OCI-LY3 (cell line): ENCODE data around the gene ASS1.

ENCODE experiments used
- H2AFZ ChIP-seq: fragments of 200-600, 300-600 bp; shearing (Covaris generic); 2 replicates; pipeline ENCODE4 v1.6.0; 2014; ENCODE audit warnings: antibody characterized with exemption, low read depth, low read length
- H3K27ac ChIP-seq: fragments of 200-600, 300-600 bp; sonication (generic); 2 replicates; pipeline ENCODE4 v1.5.1; 2014; ENCODE audit warnings: mild to moderate bottlenecking, low read length, moderate library complexity, mixed read lengths
- H3K27me3 ChIP-seq: fragments of 200-600, 300-600 bp; sonication (generic); 2 replicates; pipeline ENCODE4 v1.6.1; 2014; ENCODE audit warnings: low read depth, low read length, mixed read lengths
- H3K36me3 ChIP-seq: fragments of 200-600, 300-600 bp; sonication (generic); replicated peaks from 2 replicates; pipeline ENCODE3; 2014; ENCODE audit warnings: low read depth, low read length, mixed read lengths
- H3K4me1 ChIP-seq: fragments of 300-600, 200-600 bp; sonication (generic); 2 replicates; pipeline ENCODE4 v1.6.1; 2014; ENCODE audit warnings: low read length, mixed read lengths
- H3K4me2 ChIP-seq: fragments of 200-600, 300-600 bp; sonication (generic); 2 replicates; pipeline ENCODE4 v1.6.1; 2014; ENCODE audit warnings: low read length, mixed read lengths
- H3K4me3 ChIP-seq: fragments of 300-600, 200-600 bp; sonication (generic); 2 replicates; pipeline ENCODE4 v1.5.1; 2014; ENCODE audit warnings: antibody characterized with exemption, mild to moderate bottlenecking, low read length, moderate library complexity
- H3K79me2 ChIP-seq: fragments of 300-600, 200-600 bp; shearing (Covaris generic); 2 replicates; pipeline ENCODE4 v1.6.1; 2014; ENCODE audit warnings: mild to moderate bottlenecking, low read length, mixed read lengths
- H3K9ac ChIP-seq: fragments of 300-600, 200-600 bp; shearing (Covaris generic); 2 replicates; pipeline ENCODE4 v1.6.0; 2014; ENCODE audit warnings: mild to moderate bottlenecking, low read length, moderate library complexity
- H3K9me3 ChIP-seq: fragments of 200-600, 300-600 bp; shearing (Covaris generic); 2 replicates; pipeline ENCODE4 v1.6.1; 2014; ENCODE audit warnings: low read length, mixed read lengths; ENCODE audit not compliant: insufficient read depth
- H4K20me1 ChIP-seq: fragments of 200-600, 300-600 bp; sonication (generic); 2 replicates; pipeline ENCODE4 v1.6.1; 2016; ENCODE audit warnings: low read length, mixed read lengths; ENCODE audit not compliant: insufficient read depth
- CTCF ChIP-seq: fragments of 200-600, 300-600 bp; sonication (generic); IDR thresholded peaks from 2 replicates; pipeline ENCODE4 v1.5.1; 2014; ENCODE audit warnings: antibody characterized with exemption, low read length, low read depth
- EZH2phosphoT487 ChIP-seq: fragments of 200-600 bp; shearing (Covaris generic); IDR thresholded peaks from 2 replicates; pipeline ENCODE4 v1.6.1; 2018; ENCODE audit warnings: antibody characterized with exemption, mixed run types, low read depth

Gene ASS1

GRCh38 chr9:130408669-130409068 is 36.1 kb upstream of the ASS1 start:
- Histone ChIP-seq H3K27ac (peak overlapping the region; percentile 77), H2AFZ (peak overlapping the region; percentile 34; the same call in 1 of the 2 replicates)

GRCh38 chr9:130409246-130409645 is 35.5 kb upstream of the ASS1 start:
- H2AFZ ChIP-seq, result peak overlapping the region; percentile 34; the same call in 1 of the 2 replicates
- peak overlapping the region; percentile 50 for H3K4me2 ChIP-seq
- peak overlapping the region; percentile 39; the same call in 1 of the 2 replicates for H3K9ac ChIP-seq
- TF ChIP-seq EZH2phosphoT487, result no peak
- no peak; the same call in 1 of the 2 replicates for TF ChIP-seq CTCF
- no peaks in the 10 kb centered on the region for H3K27me3 ChIP-seq
- no peaks in the 10 kb centered on the region for H4K20me1 ChIP-seq
- no peaks in the 10 kb centered on the region for H3K79me2 ChIP-seq
- H3K4me3 ChIP-seq, result no peak overlapping the region; the same call in 1 of the 2 replicates
- H3K36me3 ChIP-seq, result no peaks in the 10 kb centered on the region
- no peaks in the 10 kb centered on the region for H3K9me3 ChIP-seq
- H3K27ac ChIP-seq, result peak overlapping the region; percentile 77
- H3K4me1 ChIP-seq, result peaks cover 28% of the 10 kb centered on the region

More at GRCh38 chr9:130408669-130409068, 36.1 kb upstream of the ASS1 start:
- peaks cover 28% of the 10 kb centered on the region for H3K4me1 ChIP-seq
- peak overlapping the region; percentile 50 for H3K4me2 ChIP-seq
- H3K27me3 ChIP-seq, result no peaks in the 10 kb centered on the region
- peak overlapping the region; percentile 39; the same call in 1 of the 2 replicates for H3K9ac ChIP-seq
- no peaks in the 10 kb centered on the region for H4K20me1 ChIP-seq
- H3K79me2 ChIP-seq, result no peaks in the 10 kb centered on the region
- no peak overlapping the region for H3K4me3 ChIP-seq
- no peaks in the 10 kb centered on the region for H3K36me3 ChIP-seq
- no peaks in the 10 kb centered on the region for H3K9me3 ChIP-seq
- TF ChIP-seq CTCF, result peak; percentile 17; the same call in 1 of the 2 replicates
- TF ChIP-seq EZH2phosphoT487, result no peak

- peaks cover 37% of the 10 kb centered on the region for H3K4me1 ChIP-seq
- no peaks in the 10 kb centered on the region for H3K36me3 ChIP-seq
- no peaks in the 10 kb centered on the region for H3K9me3 ChIP-seq
- no peak overlapping the region for H3K27ac ChIP-seq
- H3K79me2 ChIP-seq, result no peaks in the 10 kb centered on the region
- no peak overlapping the region for H3K4me2 ChIP-seq
- no peaks in the 10 kb centered on the region for H3K27me3 ChIP-seq
- no peak overlapping the region for H3K4me3 ChIP-seq
- H3K9ac ChIP-seq, result no peak overlapping the region
- no peak overlapping the region for H2AFZ ChIP-seq
- no peak for TF ChIP-seq CTCF
- TF ChIP-seq EZH2phosphoT487, result no peak
- no peaks in the 10 kb centered on the region for H4K20me1 ChIP-seq
Observed at GRCh38 chr9:130410443-130410842, 34.3 kb upstream of the ASS1 start.

GRCh38 chr9:130411566-130411915 is 33.2 kb upstream of the ASS1 start:
- H3K4me1 ChIP-seq, result peaks cover 41% of the 10 kb centered on the region
- H3K79me2 ChIP-seq, result no peaks in the 10 kb centered on the region
- H3K27me3 ChIP-seq, result no peaks in the 10 kb centered on the region
- no peak overlapping the region for H3K4me2 ChIP-seq
- H2AFZ ChIP-seq, result no peak overlapping the region
- no peak overlapping the region for H3K4me3 ChIP-seq
- H3K9me3 ChIP-seq, result no peaks in the 10 kb centered on the region
- no peaks in the 10 kb centered on the region for H4K20me1 ChIP-seq
- H3K27ac ChIP-seq, result no peak overlapping the region
- no peaks in the 10 kb centered on the region for H3K36me3 ChIP-seq
- TF ChIP-seq EZH2phosphoT487 (no peak), CTCF (no peak)
- no peak overlapping the region for H3K9ac ChIP-seq
